Colonic mucosa (tissue), 4 donors: ENCODE results near the gene UBTD2. TPM values are rescaled to one million over a fixed set of nuclear protein-coding genes. Genes with fewer than 3 reads are reported as not detected.

ENCODE experiments used
- DNase-seq: peaks from one replicate; pipeline ENCODE4 v3.0.0-alpha.2; 2020
- H3K27ac ChIP-seq: fragments of 200-600 bp; one replicate; pipeline ENCODE4 v1.8.0; 2021
- H3K27me3 ChIP-seq: fragments of 200-600 bp; one replicate; pipeline ENCODE4 v1.8.0; 2021
- H3K36me3 ChIP-seq: fragments of 200-600 bp; one replicate; pipeline ENCODE4 v1.8.0; 2021
- H3K4me1 ChIP-seq: fragments of 200-600 bp; one replicate; pipeline ENCODE4 v1.8.0; 2021; ENCODE audit warnings: mild to moderate bottlenecking
- H3K4me3 ChIP-seq: fragments of 200-600 bp; one replicate; pipeline ENCODE4 v1.8.0; 2021
- H3K9ac ChIP-seq, 2 donors: one replicate each; pipeline ENCODE4 v1.7.0; 2013; ENCODE audit warnings: control low read depth in 2 of 2, low read depth in 2 of 2, low read length in 2 of 2
- H3K9me3 ChIP-seq: fragments of 200-600 bp; one replicate; pipeline ENCODE4 v1.8.0; 2021
- CTCF ChIP-seq: fragments of 200-600 bp; IDR thresholded peaks from one replicate; pipeline ENCODE4 v1.8.0; 2022; ENCODE audit warnings: antibody characterized with exemption, mild to moderate bottlenecking
- intact Hi-C: fragments of 100-400 bp; cut with DNase I; formaldehyde crosslinking; loops from one replicate; pipeline ENCODE4 v1.14.1; 2022
- total RNA-seq, 2 donors: library from RNA; stranded (reverse); fragmentation: NEBNext Ultra II Directional in 1 of 2; extraction: Animal tissue kit (Norgen Biotek cat#: 25700) in 1 of 2; gene quantifications; one replicate each; pipeline ENCODE4 v1.2.1, GENCODE V29; 2021
- donor health status: healthy.
- donor health status: DM: no; HTN: no; CAD: no.
- donor health status: DM: no; HTN: no; CAD: no.

The UBTD2 gene
- total RNA-seq, 2 donors from 2014 or later, result 15.4 to 24.3 TPM

GRCh38 chr5:172170251-172170701 lies 113.3 kb downstream of the UBTD2 start:
- no peak for DNase-seq
- no peaks in the 10 kb centered on the region for H3K9me3 ChIP-seq
- H3K4me3 ChIP-seq, result no peak overlapping the region
- no peaks in the 10 kb centered on the region for H3K36me3 ChIP-seq
- no peak overlapping the region for H3K27ac ChIP-seq
- TF ChIP-seq CTCF, result no peak
- no peaks in the 10 kb centered on the region for H3K27me3 ChIP-seq
- no peaks in the 10 kb centered on the region for H3K4me1 ChIP-seq
- intact Hi-C loops, result no loop called here
- H3K9ac ChIP-seq, result no peak overlapping the region

GRCh38 chr5:172169216-172169615 lies 114.3 kb downstream of the UBTD2 start:
- Histone ChIP-seq H3K4me1 (no peaks in the 10 kb centered on the region), H3K4me3 (no peak overlapping the region), H3K36me3 (no peaks in the 10 kb centered on the region), H3K27ac (no peak overlapping the region), H3K27me3 (no peaks in the 10 kb centered on the region), H3K9ac (no peak overlapping the region), H3K9me3 (no peaks in the 10 kb centered on the region)
- no peak for DNase-seq
- TF ChIP-seq CTCF, result no peak
- intact Hi-C loops, result no loop called here

- no peak overlapping the region for H3K4me3 ChIP-seq
- H3K4me1 ChIP-seq, result no peaks in the 10 kb centered on the region
- no peaks in the 10 kb centered on the region for H3K9me3 ChIP-seq
- DNase-seq, result no peak
- no peaks in the 10 kb centered on the region for H3K27me3 ChIP-seq
- no peaks in the 10 kb centered on the region for H3K36me3 ChIP-seq
- TF ChIP-seq CTCF, result no peak
- H3K27ac ChIP-seq, result no peak overlapping the region
- no peak overlapping the region for H3K9ac ChIP-seq
- intact Hi-C loops, result no loop called here
Measured at GRCh38 chr5:172168311-172168710, 115.3 kb downstream of the UBTD2 start.

GRCh38 chr5:172167895-172168294 lies 115.7 kb downstream of the UBTD2 start:
- no peaks in the 10 kb centered on the region for H3K9me3 ChIP-seq
- H3K9ac ChIP-seq, result no peak overlapping the region
- no peak for DNase-seq
- H3K36me3 ChIP-seq, result no peaks in the 10 kb centered on the region
- no peak overlapping the region for H3K27ac ChIP-seq
- no peak for TF ChIP-seq CTCF
- H3K4me1 ChIP-seq, result no peaks in the 10 kb centered on the region
- H3K27me3 ChIP-seq, result no peaks in the 10 kb centered on the region
- intact Hi-C loops, result no loop called here
- no peak overlapping the region for H3K4me3 ChIP-seq

- Histone ChIP-seq H3K4me1 (no peaks in the 10 kb centered on the region), H3K36me3 (no peaks in the 10 kb centered on the region), H3K27ac (no peak overlapping the region), H3K27me3 (no peaks in the 10 kb centered on the region), H3K9me3 (no peaks in the 10 kb centered on the region), H3K4me3 (no peak overlapping the region), H3K9ac (no peak overlapping the region)
- no peak for TF ChIP-seq CTCF
- DNase-seq, result no peak
- intact Hi-C loops, result no loop called here
Measured at GRCh38 chr5:172166030-172166826, 117.3 kb downstream of the UBTD2 start.
